Central memory CD8-positive, alpha-beta T cell (primary cell): ENCODE measurements around the gene TUBG2.

Source experiments
- ATAC-seq: fragments of 150-1000 bp; cut with Tn5 transposase; replicated peaks from 2 replicates; pipeline ENCODE4 v1.10.0; 2022; ENCODE audit warnings: mild to moderate bottlenecking, moderate FRiP score, moderate number of reproducible peaks; ENCODE audit not compliant: poor library complexity, severe bottlenecking; ENCODE audit errors: extremely low read depth
- DNase-seq, 2 donors: peaks; one replicate each; pipeline ENCODE4 v3.0.0; 2021; ENCODE audit warnings: low spot score in 2 of 2
- H3K27ac Mint-ChIP-seq: one replicate; pipeline ENCODE4 v1.8.0; 2022; ENCODE audit warnings: low read depth, mild to moderate bottlenecking, moderate library complexity, mixed read lengths
- H3K27me3 Mint-ChIP-seq: one replicate; pipeline ENCODE4 v1.8.0; 2022; ENCODE audit warnings: mixed read lengths
- H3K36me3 Mint-ChIP-seq: one replicate; pipeline ENCODE4 v1.8.0; 2022; ENCODE audit warnings: mild to moderate bottlenecking, moderate library complexity, mixed read lengths; ENCODE audit not compliant: insufficient read depth
- H3K4me1 Mint-ChIP-seq: one replicate; pipeline ENCODE4 v1.8.0; 2022; ENCODE audit warnings: mixed read lengths
- H3K4me3 Mint-ChIP-seq: one replicate; pipeline ENCODE4 v1.8.0; 2022; ENCODE audit warnings: mild to moderate bottlenecking, moderate library complexity, mixed read lengths
- H3K9me3 Mint-ChIP-seq: one replicate; pipeline ENCODE4 v1.8.0; 2022; ENCODE audit warnings: mixed read lengths

Gene TUBG2

DNA sequence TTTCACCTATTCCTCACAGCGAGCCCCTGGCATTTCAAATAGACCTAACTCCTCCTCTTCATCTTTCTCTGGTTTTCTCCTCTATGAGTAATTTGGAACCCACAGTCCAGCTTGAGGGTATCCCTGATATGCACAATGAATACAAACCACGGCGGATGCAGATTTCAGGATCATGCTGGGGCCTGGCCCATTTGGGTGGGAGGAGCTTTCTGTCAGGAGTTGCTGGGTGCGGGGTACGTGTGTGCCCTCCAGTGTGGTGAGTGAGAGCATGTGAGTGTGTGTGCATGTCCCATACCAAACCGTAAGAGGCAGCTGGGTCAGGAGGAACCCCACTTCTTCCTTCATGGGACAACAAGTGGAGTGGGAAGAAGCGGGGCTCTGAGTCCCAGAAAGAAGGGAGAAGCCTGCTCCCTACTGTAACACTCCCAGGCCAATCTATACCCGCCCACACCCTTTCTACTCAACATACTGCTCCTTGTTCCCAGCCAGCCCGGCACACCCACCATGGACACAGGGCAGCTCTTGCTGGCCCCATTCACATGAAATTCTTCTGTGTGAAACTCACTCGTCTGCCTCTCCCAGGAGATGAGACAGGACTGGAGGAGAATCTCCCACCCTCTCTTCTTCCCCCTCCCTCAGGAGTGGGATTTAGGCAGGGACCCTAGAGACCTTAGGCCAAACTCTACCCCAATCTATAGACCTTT is 41.7 kb downstream of the TUBG2 start:
- Mint-ChIP-seq H3K9me3 (no peaks in the 10 kb centered on the region), H3K27me3 (no peaks in the 10 kb centered on the region), H3K27ac (no peak overlapping the region), H3K4me1 (peaks cover 6% of the 10 kb centered on the region), H3K36me3 (peaks cover 25% of the 10 kb centered on the region), H3K4me3 (no peak overlapping the region)
- no peak for DNase-seq
- no peak for ATAC-seq

- ATAC-seq: no peak
- Mint-ChIP-seq H3K36me3 (peaks cover 37% of the 10 kb centered on the region), H3K4me3 (no peak overlapping the region), H3K9me3 (no peaks in the 10 kb centered on the region), H3K27me3 (no peaks in the 10 kb centered on the region), H3K4me1 (peaks cover 12% of the 10 kb centered on the region), H3K27ac (no peak overlapping the region)
- no peak for DNase-seq
These were observed 43.4 kb downstream of the TUBG2 start for GRCh38 chr17:42702446-42702845.

DNA sequence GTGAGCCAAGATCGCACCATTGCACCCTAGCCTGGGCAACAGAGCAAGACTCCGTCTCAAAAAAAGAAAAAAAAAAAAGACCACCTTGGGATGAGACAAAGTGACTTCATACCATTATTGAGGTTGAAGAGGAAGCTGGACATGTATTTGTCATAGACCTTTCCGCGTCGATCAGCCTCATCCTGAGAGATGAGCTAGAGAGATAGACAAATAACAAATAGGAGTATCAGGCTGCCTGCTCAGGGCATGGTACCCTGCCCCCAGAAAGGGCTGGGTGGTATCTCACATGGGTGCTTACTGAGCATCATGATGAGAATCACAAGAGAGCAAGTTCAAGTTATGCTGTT is 45.4 kb downstream of the TUBG2 start:
- no peak for ATAC-seq
- Mint-ChIP-seq H3K4me3 (no peak overlapping the region), H3K9me3 (no peaks in the 10 kb centered on the region), H3K27ac (peak overlapping the region; percentile 50), H3K27me3 (no peaks in the 10 kb centered on the region), H3K36me3 (peaks cover 48% of the 10 kb centered on the region), H3K4me1 (peaks cover 18% of the 10 kb centered on the region)
- DNase-seq: no peak

GRCh38 chr17:42704837-42705494 is 45.9 kb downstream of the TUBG2 start:
- Mint-ChIP-seq H3K36me3 (peaks cover 51% of the 10 kb centered on the region), H3K27me3 (no peaks in the 10 kb centered on the region), H3K4me3 (peak overlapping the region; percentile 33), H3K9me3 (no peaks in the 10 kb centered on the region), H3K27ac (peak overlapping the region; percentile 50), H3K4me1 (peaks cover 18% of the 10 kb centered on the region)
- no peak for DNase-seq
- ATAC-seq: no peak

GRCh38 chr17:42706732-42707131 is 47.6 kb downstream of the TUBG2 start:
- peak; percentile 84 for ATAC-seq
- H3K36me3 Mint-ChIP-seq: peaks cover 65% of the 10 kb centered on the region

DNA sequence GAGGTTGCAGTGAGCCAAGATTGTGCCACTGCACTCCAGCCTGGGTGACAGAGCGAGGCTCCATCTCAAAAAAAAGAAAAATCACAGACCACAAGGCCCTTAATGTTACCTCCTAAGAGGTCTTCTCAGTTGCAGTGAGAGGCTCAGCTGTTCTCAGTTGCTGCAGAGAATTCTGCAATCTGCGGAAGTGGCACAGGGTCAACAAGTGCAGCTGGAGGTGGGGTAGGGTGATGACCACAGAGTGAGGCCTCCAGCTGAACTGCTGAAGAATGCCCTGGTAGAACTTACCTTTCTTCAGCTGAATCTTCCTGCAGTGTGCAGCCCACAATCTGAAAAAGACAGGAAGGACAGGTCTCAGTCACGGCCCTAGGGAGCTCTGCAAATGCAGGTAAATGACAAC is 49.5 kb downstream of the TUBG2 start:
- no peaks in the 10 kb centered on the region for H3K9me3 Mint-ChIP-seq
- H3K36me3 Mint-ChIP-seq: peaks cover 72% of the 10 kb centered on the region

More at GRCh38 chr17:42706732-42707131, 47.6 kb downstream of the TUBG2 start:
- Mint-ChIP-seq H3K4me3 (no peak overlapping the region), H3K27ac (no peak overlapping the region), H3K9me3 (no peaks in the 10 kb centered on the region), H3K27me3 (no peaks in the 10 kb centered on the region), H3K4me1 (peaks cover 18% of the 10 kb centered on the region)
- DNase-seq: peak in 1 of 2 donors; percentile 24

DNA sequence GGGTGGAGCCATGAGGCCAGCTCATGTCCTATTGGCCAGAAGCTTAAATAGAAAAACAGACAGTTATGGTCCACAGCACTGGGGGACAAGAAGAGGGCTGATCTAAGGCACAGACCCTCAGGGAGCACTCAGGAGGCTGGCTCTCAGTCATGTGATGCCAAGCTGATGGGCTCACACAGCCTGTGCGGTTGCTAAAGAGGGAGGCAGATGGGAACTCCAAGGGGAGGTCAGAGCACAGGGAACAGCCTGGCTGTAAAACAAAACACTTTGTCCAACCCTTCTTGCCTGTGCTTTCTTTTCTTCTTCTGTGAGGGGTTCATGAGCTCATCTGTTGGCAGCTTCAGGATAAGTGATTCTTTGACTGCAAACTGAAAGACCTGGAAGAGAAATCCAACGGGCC is 50.5 kb downstream of the TUBG2 start:
- no peaks in the 10 kb centered on the region for H3K27me3 Mint-ChIP-seq
- H3K4me3 Mint-ChIP-seq: no peak overlapping the region
- H3K4me1 Mint-ChIP-seq: peaks cover 18% of the 10 kb centered on the region
- H3K27ac Mint-ChIP-seq: no peak overlapping the region
- H3K36me3 Mint-ChIP-seq: peaks cover 71% of the 10 kb centered on the region
- DNase-seq (no peak), ATAC-seq (no peak)
- no peaks in the 10 kb centered on the region for H3K9me3 Mint-ChIP-seq

More for the DNA sequence above, 49.5 kb downstream of the TUBG2 start:
- H3K4me1 Mint-ChIP-seq: peaks cover 18% of the 10 kb centered on the region
- H3K27me3 Mint-ChIP-seq: no peaks in the 10 kb centered on the region
- no peak overlapping the region for H3K27ac Mint-ChIP-seq
- ATAC-seq (no peak), DNase-seq (no peak)
- H3K4me3 Mint-ChIP-seq: no peak overlapping the region
